Measurements from ENCODE around the gene P4HA2. TPM values are rescaled to one million over a fixed set of nuclear protein-coding genes. Genes with fewer than 3 reads are reported as not detected.

Gene P4HA2
- total and polyA plus RNA-seq, 9 of the 15 experiments (the other 6 are each of a cell fraction or from before 2014, with no cell fraction given), result 9.6 to 50.0 (median 12.7) TPM

- Histone ChIP-seq H3K27me3 (ENCODE audit: control insufficient read depth in 2 of 2, insufficient read depth in 2 of 2, low read length in 2 of 2) (no peaks in the 10 kb centered on the region), H3K9me1 (ENCODE audit: control insufficient read depth, insufficient read depth, low read length) (no peaks in the 10 kb centered on the region), H3K9me3 (replicated peaks; ENCODE audit: control insufficient read depth, insufficient read depth, low read depth, low read length) (no peaks in the 10 kb centered on the region), H3K79me2 (ENCODE audit: control insufficient read depth, insufficient read depth, low read length) (peaks cover 14% of the 10 kb centered on the region; the same call in 1 of the 3 replicates), H3K4me3 (no peak overlapping the region), H2AFZ (ENCODE audit: low read depth, low read length) (no peak overlapping the region), H3K9ac (ENCODE audit: insufficient read depth in 1 of 2, low read depth in 2 of 2, low read length in 2 of 2) (peak overlapping the region in 1 of 2 experiments; percentile 32; a peak in 1 of 4 replicates), H3K36me3 (ENCODE audit: control insufficient read depth, insufficient read depth, low read length) (no peaks in the 10 kb centered on the region; the same call in 2 of the 3 replicates), H3K4me2 (ENCODE audit: insufficient read depth, low read length) (peak overlapping the region; percentile 24), H3K4me1 (replicated peaks in 1 of 2; ENCODE audit: control insufficient read depth in 2 of 2, insufficient read depth in 2 of 2, low read length in 2 of 2) (peaks cover 30% of the 10 kb centered on the region in 2 experiments), H3K27ac (ENCODE audit: extremely low read depth, low read depth, low read length) (no peak overlapping the region), H4K20me1 (replicated peaks; ENCODE audit: control insufficient read depth, insufficient read depth, low read length) (peaks cover 13% of the 10 kb centered on the region; the same call in 1 of the 2 replicates)
- ChIA-PET POLR2A (interaction anchor here (0.5 to 3.3 kb wide), 10 partner anchors 10 to 234 kb away, joined by 3 to 11 read pairs (median 4); no protein-coding TSS in a partner anchor), CTCF (ENCODE audit: low intra/inter-chr PET ratio) (no interaction called here)
- FAIRE-seq, result peak; percentile 46
- no peak for ATAC-seq
- DNase-seq (ENCODE audit: extremely low read depth in 1 of 4, low spot score in 3 of 4), result peak in 2 of 4 experiments; percentile 19 to 57
- BruUV-seq (replicated peaks), result no TSS peak
- in situ Hi-C loops (cut with MboI), result no loop called here
- intact Hi-C loops (cut with micrococcal nuclease), result no loop called here
- 42% methylated on average over 13 of the region's 13 CpGs for WGBS (ENCODE audit: insufficient coverage, low coverage, missing lambda C conversion rate)
- TF ChIP-seq E2F3 (CRISPR knock-in tag; IDR thresholded peaks at IDR 0.05) (no peak), EGR1 (conservative IDR thresholded peaks at IDR 0.05) (peak; percentile 31; the same call in 1 of the 2 replicates), NR3C1 (CRISPR knock-in tag; IDR thresholded peaks at IDR 0.05) (no peak), EP400 (IDR thresholded peaks at IDR 0.05) (no peak), ZKSCAN3 (CRISPR knock-in tag; IDR thresholded peaks at IDR 0.05) (no peak), ZNF589 (CRISPR knock-in tag; IDR thresholded peaks at IDR 0.05; ENCODE audit: low read depth) (peak; percentile 63; the same call in 1 of the 2 replicates), NFIC (IDR thresholded peaks at IDR 0.05) (peak; percentile 96), ZKSCAN8 (CRISPR knock-in tag; IDR thresholded peaks at IDR 0.05) (no peak), RFX1 (IDR thresholded peaks at IDR 0.05) (no peak), PRMT5 (CRISPR knock-in tag; IDR thresholded peaks at IDR 0.05) (no peak), CXXC5 (CRISPR knock-in tag; IDR thresholded peaks at IDR 0.05) (0 out of 2 replicates have a peak, but pooled peaks have one; percentile 16), ZNF586 (CRISPR knock-in tag; conservative IDR thresholded peaks at IDR 0.05) (0 out of 2 replicates have a peak, but pooled peaks have one; percentile 9), CEBPG (CRISPR knock-in tag; IDR thresholded peaks at IDR 0.05) (peak; percentile 68; the same call in 1 of the 2 replicates), CEBPG (tag; conservative IDR thresholded peaks at IDR 0.05 in 1 of 2, IDR thresholded peaks at IDR 0.05 in 1 of 2) (peak in 1 of 2 experiments; percentile 58; a peak in 1 of 4 replicates), GABPB2 (CRISPR knock-in tag; conservative IDR thresholded peaks at IDR 0.05) (no peak), ZFPM2 (CRISPR knock-in tag; IDR thresholded peaks at IDR 0.05) (no peak), RB1 (IDR thresholded peaks at IDR 0.05; ENCODE audit: low read depth) (no peak), CBFA2T3 (IDR thresholded peaks at IDR 0.05) (0 out of 2 replicates have a peak, but pooled peaks have one; percentile 14), TFAM (CRISPR knock-in tag; conservative IDR thresholded peaks at IDR 0.05) (no peak)
Measured at GRCh38 chr5:132225165-132226032, 2.3 kb downstream of the P4HA2 start.

Measured in K562 (cell line).